Gastrocnemius medialis (tissue), 4 donors: Measurements from ENCODE around the gene ZNF622.

Source experiments
- CTCF ChIP-seq, 5 experiments: fragments of 450-650 bp in 3 of 5; fragments of 200-600 bp in 2 of 5; sonication (generic) in 2 of 5; IDR thresholded peaks in 4 of 5; conservative IDR thresholded peaks in 1 of 5; 1 replicate in 4 of 5; 2 replicates in 1 of 5; pipeline ENCODE4 v1.5.1; 2016 to 2019; ENCODE audit warnings: antibody characterized with exemption in 5 of 5, mild to moderate bottlenecking in 3 of 5, moderate library complexity in 3 of 5
- POLR2A ChIP-seq, 2 donors: fragments of 450-650 bp; IDR thresholded peaks; one replicate each; pipeline ENCODE4 v1.6.1; 2017; ENCODE audit warnings: antibody characterized with exemption in 2 of 2, mild to moderate bottlenecking in 2 of 2, moderate library complexity in 2 of 2

GRCh38 chr5:16427587-16427986, 38.0 kb downstream of the ZNF622 start:
- no peak for TF ChIP-seq POLR2A (IDR thresholded peaks at IDR 0.05)
- TF ChIP-seq CTCF (IDR thresholded peaks at IDR 0.05 in 4 of 5, conservative IDR thresholded peaks at IDR 0.05 in 1 of 5): no peak
